ENCODE measurements around the gene CCDC28A.
"Not testable (repeated sequence)": the region's sequence is repeated elsewhere in the genome, so short reads cannot be mapped to it uniquely, and the experiment has no call there.

CCDC28A gene

GRCh38 chr6:138773177-138774091 is at the start of gene CCDC28A:
CCDC28A (plus strand) TSS chr6:138773769; CDS start chr6:138776121, 2,352 bp downstream.
- peak; percentile 94 for DNase-seq

- DNase-seq = no peak
These were observed 49.6 kb upstream of the CCDC28A start for GRCh38 chr6:138724015-138724414.

- DNase-seq = no peak
These were observed 47.4 kb upstream of the CCDC28A start for GRCh38 chr6:138726066-138726756.

DNA sequence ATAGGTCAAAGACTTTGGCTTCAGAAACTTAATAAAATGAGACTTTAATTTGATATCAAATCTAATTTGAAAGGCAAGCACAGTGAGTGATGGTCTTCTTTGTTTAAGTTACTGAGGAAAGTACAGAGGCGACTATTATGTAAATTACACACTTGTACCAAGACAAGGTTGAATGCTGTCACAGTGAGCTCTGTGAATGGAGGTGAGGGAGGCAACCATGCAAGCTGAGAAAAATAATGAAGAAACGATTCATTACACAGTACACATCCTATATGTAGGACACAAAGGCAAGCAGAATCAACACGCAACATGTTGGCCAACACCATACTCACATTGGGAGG is 46.8 kb upstream of the CCDC28A start:
- no peak for DNase-seq

GRCh38 chr6:138727182-138727581 is 46.4 kb upstream of the CCDC28A start:
- no peak for DNase-seq

DNA sequence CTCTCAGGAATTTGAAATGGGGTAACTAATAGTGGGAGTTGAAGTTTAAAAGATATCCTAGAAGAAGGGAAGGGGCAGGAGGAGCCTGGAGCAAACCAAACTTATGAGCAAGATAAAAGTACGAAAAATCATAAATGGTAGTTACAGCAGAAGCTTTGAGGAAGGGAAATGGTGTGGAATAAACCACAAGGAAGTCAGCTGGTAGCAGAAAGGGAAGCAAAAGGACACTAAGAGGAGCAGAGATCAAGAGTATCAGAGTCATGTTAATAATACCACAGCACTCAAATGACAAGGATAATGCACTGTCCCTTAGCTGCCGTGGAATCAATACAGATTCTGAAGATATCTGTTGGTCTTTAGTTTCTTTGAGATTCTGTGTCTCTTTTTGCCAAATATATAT is 44.9 kb upstream of the CCDC28A start:
- no peak for DNase-seq

DNA sequence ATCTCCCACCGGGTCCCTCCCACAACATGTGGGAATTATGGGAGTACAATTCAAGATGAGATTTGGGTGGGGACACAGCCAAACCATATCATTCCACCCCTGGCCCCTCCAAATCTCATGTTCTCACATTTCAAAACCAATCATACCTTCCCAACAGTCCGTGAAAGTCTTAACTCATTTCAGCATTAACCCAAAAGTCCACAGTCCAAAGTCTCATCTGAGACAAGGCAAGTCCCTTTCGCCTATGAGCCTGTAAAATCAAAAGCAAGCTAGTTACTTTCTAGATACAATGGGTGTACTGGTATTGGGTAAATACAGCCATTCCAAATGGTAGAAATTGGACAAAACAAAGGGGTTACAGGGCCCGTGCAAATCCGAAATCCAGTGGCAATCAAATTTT is 43.5 kb upstream of the CCDC28A start:
- DNase-seq = not testable (repeated sequence)

DNA sequence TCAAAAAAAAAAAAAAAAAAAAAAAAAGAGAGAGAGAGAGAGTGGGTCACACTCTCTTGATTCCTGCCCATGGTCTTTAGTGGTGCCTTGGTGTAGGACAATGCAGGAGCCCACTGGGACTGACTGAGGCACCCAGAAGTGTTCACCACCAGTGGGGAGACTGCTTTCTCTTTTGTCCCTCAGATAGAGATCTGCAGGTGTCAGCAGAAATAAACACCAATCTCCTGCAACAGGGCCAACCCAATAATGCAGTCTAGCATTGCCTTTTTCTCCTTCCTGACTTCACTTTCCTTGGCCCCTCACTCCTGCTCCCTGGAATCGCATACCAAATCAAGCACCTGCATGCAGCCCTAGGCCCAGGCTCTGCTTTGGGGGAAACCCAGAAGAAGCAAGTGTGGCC is 39.0 kb upstream of the CCDC28A start:
- no peak for DNase-seq

DNA sequence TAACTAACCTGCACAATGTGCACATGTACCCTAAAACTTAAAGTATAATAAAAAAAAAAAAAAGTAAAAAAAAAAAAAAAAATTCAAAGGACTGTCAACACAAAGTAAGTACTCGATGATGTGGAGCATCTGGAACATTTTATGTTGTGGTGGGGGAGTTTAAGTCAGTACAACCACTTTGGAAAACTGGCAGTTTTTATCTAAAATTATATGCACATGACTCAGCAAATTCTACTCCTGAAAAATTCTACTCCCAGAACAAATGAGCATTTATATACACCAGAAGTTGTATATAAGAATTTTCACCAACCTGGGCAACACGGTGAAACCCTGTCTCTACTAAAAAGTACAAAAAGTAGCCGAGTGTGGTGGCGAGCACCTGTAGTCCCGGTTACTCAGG is 36.9 kb upstream of the CCDC28A start:
- no peak for DNase-seq

DNA sequence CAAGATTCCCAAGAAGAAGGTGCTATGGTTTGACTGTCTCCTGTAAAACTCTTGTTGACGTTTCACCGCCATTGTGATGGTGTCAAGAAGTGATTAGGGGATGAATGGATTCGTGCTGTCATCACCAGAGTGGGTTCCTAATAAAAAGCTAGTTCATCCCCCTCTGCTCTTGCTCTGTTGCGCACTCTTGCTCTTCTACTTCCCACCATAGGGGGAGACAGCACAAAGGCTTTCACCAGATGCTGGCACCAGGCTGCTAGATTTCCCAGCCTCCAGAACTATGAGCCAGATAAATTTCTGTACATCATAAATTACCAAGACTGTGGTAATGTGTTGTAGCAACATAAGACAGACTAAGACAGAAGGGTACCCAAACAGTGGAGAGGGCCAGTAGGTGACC is 21.6 kb upstream of the CCDC28A start:
- no peak for DNase-seq

DNA sequence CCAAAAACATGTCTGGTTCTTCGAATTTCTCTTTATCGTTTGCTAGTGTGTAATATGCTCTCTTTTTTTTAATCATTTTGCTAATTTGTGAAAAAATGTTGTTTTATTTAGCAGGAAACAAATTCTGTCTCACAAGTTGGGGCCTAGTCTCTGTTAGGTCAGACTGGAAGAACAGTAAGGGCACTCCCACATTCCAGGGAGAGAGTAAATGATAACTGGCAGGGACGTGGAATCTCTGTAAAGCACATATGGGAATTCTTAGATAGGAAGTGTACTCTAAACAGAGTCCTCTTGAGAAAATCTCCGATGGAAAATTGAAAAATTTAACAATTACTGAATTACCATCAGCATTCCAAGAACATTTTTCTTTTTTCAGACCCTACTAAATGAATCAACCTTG is 16.4 kb upstream of the CCDC28A start:
- DNase-seq = no peak

GRCh38 chr6:138765896-138766655 is 7.5 kb upstream of the CCDC28A start:
- DNase-seq = peak; percentile 66

GRCh38 chr6:138769102-138769676 is 4.4 kb upstream of the CCDC28A start:
- no peak for DNase-seq

DNA sequence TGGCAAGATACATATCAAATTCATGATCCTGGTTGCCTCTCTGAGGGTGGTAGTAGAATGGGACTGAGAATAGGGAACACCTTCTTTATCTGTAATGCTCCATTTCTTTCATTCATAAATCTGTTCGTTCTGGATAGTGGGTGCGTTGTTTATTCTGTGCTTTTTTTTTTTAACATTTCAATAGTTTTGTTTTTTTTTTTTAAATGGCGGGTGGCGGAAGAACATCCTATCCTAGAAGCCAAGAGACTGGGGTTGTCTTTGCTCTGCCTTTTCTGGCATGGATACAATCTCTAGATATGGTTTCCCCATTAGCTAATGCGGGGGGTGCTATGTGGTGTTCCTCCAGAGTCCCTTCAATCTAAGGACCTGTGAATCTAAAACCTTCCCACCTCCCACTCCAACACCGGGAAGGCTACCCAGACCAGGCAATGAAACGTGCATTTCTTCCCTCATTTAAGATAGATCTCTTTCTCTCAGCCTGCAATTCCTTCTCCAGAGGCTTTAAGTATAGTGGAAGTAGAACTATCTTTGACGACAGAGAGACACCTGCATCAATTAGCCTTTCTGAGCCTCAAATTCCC is 883 bp upstream of the CCDC28A start:
- peak; percentile 59 for DNase-seq

GRCh38 chr6:138774370-138774769 is 801 bp downstream of the CCDC28A start:
- DNase-seq = no peak

DNA sequence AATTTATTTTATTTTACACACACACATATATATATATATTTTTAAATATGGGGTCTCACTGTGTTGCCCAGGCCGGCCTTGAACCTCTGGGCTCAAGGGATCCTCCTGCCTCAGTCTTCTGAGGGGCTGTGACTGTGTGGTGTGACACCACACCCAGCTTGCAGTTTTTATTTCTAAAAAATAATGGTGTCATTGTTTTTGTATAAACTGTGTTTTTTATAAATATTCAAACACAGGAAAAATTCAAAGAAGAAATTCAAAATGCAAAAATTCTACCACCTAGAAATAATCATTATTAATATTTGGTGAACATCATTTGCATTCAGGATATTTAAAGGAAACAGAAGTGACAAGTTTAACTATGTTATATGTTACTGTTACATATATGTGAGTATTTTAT is 3.1 kb downstream of the CCDC28A start:
- no peak for DNase-seq

- no peak for DNase-seq
These were observed 4.8 kb downstream of the CCDC28A start for GRCh38 chr6:138778331-138778730.

GRCh38 chr6:138782243-138782642 is 8.7 kb downstream of the CCDC28A start:
- DNase-seq = no peak

GRCh38 chr6:138785079-138785478 is 11.5 kb downstream of the CCDC28A start:
- no peak for DNase-seq

DNA sequence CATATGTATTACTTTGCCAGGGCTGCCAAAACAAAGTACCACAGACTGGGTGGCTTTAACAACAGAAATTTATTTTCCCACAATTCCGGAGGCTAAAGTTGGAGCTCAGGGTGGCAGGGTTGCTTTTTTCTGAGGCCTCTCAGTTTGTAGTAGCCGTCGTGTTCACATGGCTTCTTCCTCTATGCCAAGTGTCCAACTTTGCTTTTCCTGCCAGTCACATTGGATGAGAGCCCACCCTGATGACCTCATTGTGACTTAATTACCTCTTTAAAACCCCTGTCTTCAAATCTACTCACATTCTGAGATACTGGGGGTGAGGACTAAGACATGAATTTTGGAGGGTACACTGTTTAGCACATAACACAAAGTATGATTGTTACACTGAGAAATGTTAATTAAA is 12.4 kb downstream of the CCDC28A start:
- DNase-seq = no peak

GRCh38 chr6:138787138-138787537 is 13.6 kb downstream of the CCDC28A start:
- no peak for DNase-seq

DNA sequence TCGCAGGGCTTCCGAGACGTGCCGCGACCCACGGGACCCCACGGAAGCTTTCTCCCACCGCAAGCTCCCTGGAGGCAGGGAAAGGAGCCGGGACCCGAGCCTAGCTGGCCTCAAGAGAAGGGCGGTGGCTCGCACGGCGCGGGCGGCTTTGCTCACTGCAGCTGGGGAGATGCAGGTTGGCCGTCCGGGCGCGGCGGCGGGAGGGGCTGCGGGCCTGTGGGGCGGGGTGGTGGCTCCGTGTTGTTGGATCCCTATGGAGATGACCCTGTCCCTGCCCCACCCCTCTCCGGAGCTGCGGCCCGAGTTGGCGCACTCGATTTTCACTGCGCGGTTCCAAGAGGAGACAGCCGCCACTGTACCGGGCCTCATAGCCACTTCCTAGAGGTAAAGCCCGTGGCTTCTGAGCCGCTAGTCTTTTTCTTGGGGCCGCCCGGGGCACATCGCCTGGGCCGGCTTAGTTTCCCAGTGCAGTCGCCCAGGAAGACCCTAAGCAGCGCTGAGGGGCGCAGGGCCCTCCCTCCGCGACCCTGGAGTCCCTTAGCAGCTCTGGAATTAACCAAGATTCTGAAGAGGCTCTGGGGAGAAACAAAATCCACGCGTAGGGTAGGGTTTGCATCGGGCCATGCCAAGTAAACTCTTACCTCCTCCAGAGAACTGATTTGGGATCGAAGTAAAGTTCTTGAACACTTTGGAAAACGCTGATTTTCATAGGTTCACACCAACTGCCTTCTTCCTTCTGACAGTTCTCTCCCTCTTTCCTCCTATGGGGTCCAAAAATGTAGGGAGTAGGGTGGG is 22.4 kb downstream of the CCDC28A start, which contains the start of gene ECT2L:
TSS of gene ECT2L (plus strand) at position 279 of the 795 bp plus-strand sequence. CDS start 17,188 bp downstream, outside the sequence.
- DNase-seq = peak; percentile 53
